K562 (cell line): ENCODE data around the gene CNR1. TPM values are rescaled to one million over a fixed set of nuclear protein-coding genes. Genes with fewer than 3 reads are reported as not detected.

Experiments
- C11orf30 ChIP-seq: fragments of 450-650 bp; IDR thresholded peaks from 2 replicates; pipeline ENCODE4 v1.6.1; 2016; ENCODE audit warnings: low read depth, mild to moderate bottlenecking
- DMBX1 ChIP-seq: fragments of 250-450 bp; sonication (Bioruptor Pico); IDR thresholded peaks from 2 replicates; pipeline ENCODE4 v1.8.0; 2022; ENCODE audit warnings: inconsistent platforms, mild to moderate bottlenecking, moderate library complexity, borderline replicate concordance
- FOSL1 ChIP-seq: fragments of 200-800 bp; sonication (Bioruptor generic); conservative IDR thresholded peaks from 2 replicates; pipeline ENCODE4 v1.6.1; 2016; ENCODE audit warnings: missing genetic modification characterization, missing compliant biosample characterization
- FOXA3 ChIP-seq, 2 experiments: fragments of 450-650 bp in 1 of 2; sonication (generic) in 1 of 2; formaldehyde crosslinking; IDR thresholded peaks in 1 of 2; conservative IDR thresholded peaks in 1 of 2; 2 replicates each; pipeline versions ENCODE4 v1.4.0 to v1.8.0; 2020 to 2022; ENCODE audit warnings: mild to moderate bottlenecking in 2 of 2, missing genetic modification reagents in 1 of 2
- FOXJ3 ChIP-seq: sonication (generic); formaldehyde crosslinking; IDR thresholded peaks from 2 replicates; pipeline ENCODE4 v1.4.0; 2020; ENCODE audit warnings: mild to moderate bottlenecking, missing genetic modification reagents
- FOXP1 ChIP-seq: sonication (generic); formaldehyde crosslinking; IDR thresholded peaks from 2 replicates; pipeline ENCODE4 v1.8.0; 2022; ENCODE audit warnings: mild to moderate bottlenecking, missing genetic modification reagents
- HCFC1 ChIP-seq: IDR thresholded peaks from 2 replicates; pipeline ENCODE4 v1.6.1; 2012; ENCODE audit warnings: low read depth, low read length, improper control_type of control experiment
- HLTF ChIP-seq: fragments of 450-650 bp; IDR thresholded peaks from 2 replicates; pipeline ENCODE4 v1.6.1; 2016
- KAT8 ChIP-seq: fragments of 450-650 bp; IDR thresholded peaks from 2 replicates; pipeline ENCODE4 v1.6.1; 2016; ENCODE audit warnings: low read depth, mild to moderate bottlenecking
- NBN ChIP-seq: fragments of 450-650 bp; IDR thresholded peaks from 2 replicates; pipeline ENCODE4 v1.6.1; 2016; ENCODE audit warnings: low read depth, mild to moderate bottlenecking
- POLR3G ChIP-seq: IDR thresholded peaks from 2 replicates; pipeline ENCODE4 v1.6.1; 2011; ENCODE audit not compliant: insufficient read length, insufficient replicate concordance; ENCODE audit errors: extremely low read depth
- POU5F1 ChIP-seq: fragments of 150-350 bp; IDR thresholded peaks from 2 replicates; pipeline ENCODE4 v1.6.1; 2014; ENCODE audit warnings: borderline replicate concordance, low read length, low read depth, mild to moderate bottlenecking; ENCODE audit not compliant: partially characterized antibody
- SIX5 ChIP-seq, 2 experiments: IDR thresholded peaks; 2 replicates each; pipeline ENCODE4 v1.6.1; 2011; ENCODE audit warnings: low read length in 2 of 2, borderline replicate concordance in 1 of 2, low read depth in 1 of 2, mild to moderate bottlenecking in 1 of 2, moderate library complexity in 1 of 2; ENCODE audit not compliant: insufficient read depth in 1 of 2
- SMARCA4 ChIP-seq: fragments of 450-650 bp; IDR thresholded peaks from 2 replicates; pipeline ENCODE4 v1.6.1; 2016
- STAG1 ChIP-seq: sonication (generic); formaldehyde crosslinking; IDR thresholded peaks from 2 replicates; pipeline ENCODE4 v1.5.0; 2020; ENCODE audit warnings: missing genetic modification reagents, borderline replicate concordance
- TEAD4 ChIP-seq, 2 experiments: sonication (generic) in 1 of 2; formaldehyde crosslinking in 1 of 2; IDR thresholded peaks; 2 replicates each; pipeline versions ENCODE4 v1.6.1 to v1.8.0; 2012 to 2022; ENCODE audit warnings: borderline replicate concordance in 1 of 2, inconsistent platforms in 1 of 2, low read length in 1 of 2, mild to moderate bottlenecking in 1 of 2, missing genetic modification reagents in 1 of 2
- ZNF12 ChIP-seq: sonication (generic); formaldehyde crosslinking; IDR thresholded peaks from 2 replicates; pipeline ENCODE4 v1.4.0; 2020; ENCODE audit warnings: mild to moderate bottlenecking, missing genetic modification reagents
- ZNF644 ChIP-seq: fragments of 200-800 bp; sonication (Bioruptor generic); IDR thresholded peaks from 2 replicates; pipeline ENCODE4 v1.6.1; 2016; ENCODE audit warnings: low read depth, missing genetic modification characterization, missing compliant biosample characterization
- polyA plus RNA-seq, 8 experiments: library from polyadenylated mRNA; depleted of rRNA in 4 of 8; stranded (reverse) in 5 of 8; unstranded in 3 of 8; fragments of >200 nt; fragmentation: Nextera tagmentation in 2 of 8; fragmentation: Illumina TruSeq in 1 of 8; extraction: Ambion mirVana in 2 of 8; extraction: Trizol in 1 of 8; gene quantifications; 2 replicates each; pipeline versions ENCODE4 v1.2.1 to v1.2.3, GENCODE V29; 2011 to 2014; ENCODE audit warnings: inconsistent platforms in 1 of 8, missing spikeins in 1 of 8
- total RNA-seq, 7 experiments: library from RNA; depleted of rRNA in 6 of 7; stranded (reverse); fragments of >200 nt in 6 of 7; fragmentation: Illumina TruSeq in 2 of 7; extraction: Trizol in 2 of 7; gene quantifications; 2 replicates each; pipeline versions ENCODE4 v1.2.1 to v1.2.3, GENCODE V29; 2011 to 2021; ENCODE audit warnings: low replicate concordance in 1 of 7
- TF ChIP-seq, protein P1 (sequence below), 2 experiments: fragments of 450-650 bp in 1 of 2; sonication (generic) in 1 of 2; formaldehyde crosslinking; conservative IDR thresholded peaks; 2 replicates each; pipeline versions ENCODE4 v1.4.0 to v1.8.1; 2020 to 2022; ENCODE audit warnings: mild to moderate bottlenecking in 1 of 2, missing genetic modification reagents in 1 of 2
- TF ChIP-seq, protein P2 (sequence below): fragments of 450-650 bp; IDR thresholded peaks from 2 replicates; pipeline ENCODE4 v1.6.1; 2016; ENCODE audit warnings: borderline replicate concordance
- TF ChIP-seq, protein P3 (sequence below): IDR thresholded peaks from 3 replicates; pipeline ENCODE4 v1.6.1; 2011; ENCODE audit warnings: borderline replicate concordance, mild to moderate bottlenecking; ENCODE audit not compliant: insufficient read length, insufficient read depth
- TF ChIP-seq, protein P4 (sequence below): fragments of 450-650 bp; IDR thresholded peaks from one replicate; pipeline ENCODE4 v1.6.1; 2018; ENCODE audit warnings: mild to moderate bottlenecking, moderate library complexity; ENCODE audit not compliant: partially characterized antibody

The CNR1 gene
- total and polyA plus RNA-seq, 9 of the 15 experiments (the other 6 are each of a cell fraction or from before 2014, with no cell fraction given), result 0.50 to 1.9 (median 1.2) TPM; not detected in 1

DNA sequence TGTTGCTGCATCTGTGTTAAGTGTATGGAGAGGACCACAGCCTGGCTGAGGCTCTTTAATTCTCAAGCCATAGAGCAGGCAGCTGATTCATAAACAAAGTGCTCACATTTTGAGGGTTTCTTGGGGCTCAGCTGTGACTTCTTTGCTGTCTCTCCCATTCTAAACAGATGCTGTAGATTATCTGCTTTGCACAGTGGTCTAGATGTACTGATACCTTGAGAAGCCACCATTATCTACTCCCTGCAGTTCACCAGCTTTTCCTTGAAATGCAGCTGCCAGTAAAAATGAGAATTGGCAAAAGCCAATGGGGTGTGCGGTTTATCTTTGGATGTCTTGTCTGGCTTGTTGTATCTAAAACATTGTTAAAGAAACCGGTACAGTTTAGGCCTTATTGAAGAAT, 5.2 kb upstream of the CNR1 start (continued):
- TF ChIP-seq, protein P1, sequence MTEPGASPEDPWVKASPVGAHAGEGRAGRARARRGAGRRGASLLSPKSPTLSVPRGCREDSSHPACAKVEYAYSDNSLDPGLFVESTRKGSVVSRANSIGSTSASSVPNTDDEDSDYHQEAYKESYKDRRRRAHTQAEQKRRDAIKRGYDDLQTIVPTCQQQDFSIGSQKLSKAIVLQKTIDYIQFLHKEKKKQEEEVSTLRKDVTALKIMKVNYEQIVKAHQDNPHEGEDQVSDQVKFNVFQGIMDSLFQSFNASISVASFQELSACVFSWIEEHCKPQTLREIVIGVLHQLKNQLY (CRISPR knock-in tag; conservative IDR thresholded peaks at IDR 0.05), result no peak
- no peak for TF ChIP-seq C11orf30
- no peak for TF ChIP-seq FOXJ3 (CRISPR knock-in tag)
- TF ChIP-seq, protein P2, sequence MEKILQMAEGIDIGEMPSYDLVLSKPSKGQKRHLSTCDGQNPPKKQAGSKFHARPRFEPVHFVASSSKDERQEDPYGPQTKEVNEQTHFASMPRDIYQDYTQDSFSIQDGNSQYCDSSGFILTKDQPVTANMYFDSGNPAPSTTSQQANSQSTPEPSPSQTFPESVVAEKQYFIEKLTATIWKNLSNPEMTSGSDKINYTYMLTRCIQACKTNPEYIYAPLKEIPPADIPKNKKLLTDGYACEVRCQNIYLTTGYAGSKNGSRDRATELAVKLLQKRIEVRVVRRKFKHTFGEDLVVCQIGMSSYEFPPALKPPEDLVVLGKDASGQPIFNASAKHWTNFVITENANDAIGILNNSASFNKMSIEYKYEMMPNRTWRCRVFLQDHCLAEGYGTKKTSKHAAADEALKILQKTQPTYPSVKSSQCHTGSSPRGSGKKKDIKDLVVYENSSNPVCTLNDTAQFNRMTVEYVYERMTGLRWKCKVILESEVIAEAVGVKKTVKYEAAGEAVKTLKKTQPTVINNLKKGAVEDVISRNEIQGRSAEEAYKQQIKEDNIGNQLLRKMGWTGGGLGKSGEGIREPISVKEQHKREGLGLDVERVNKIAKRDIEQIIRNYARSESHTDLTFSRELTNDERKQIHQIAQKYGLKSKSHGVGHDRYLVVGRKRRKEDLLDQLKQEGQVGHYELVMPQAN, result no peak
- TF ChIP-seq SMARCA4, result peak; percentile 74; the same call in 1 of the 2 replicates
- no peak for TF ChIP-seq POU5F1
- no peak for TF ChIP-seq FOXP1
- TF ChIP-seq ZNF12 (CRISPR knock-in tag), result no peak
- 0 out of 2 replicates have a peak, but pooled peaks have one; percentile 55 for TF ChIP-seq ZNF644 (tag)
- TF ChIP-seq SIX5 (IDR thresholded peaks at IDR 0.05; ENCODE audit: borderline replicate concordance in 1 of 2, insufficient read depth in 1 of 2, low read depth in 1 of 2, low read length in 2 of 2), result no peak
- no peak for TF ChIP-seq KAT8
- no peak for TF ChIP-seq HLTF
- TF ChIP-seq NBN, result no peak
- TF ChIP-seq DMBX1 (CRISPR knock-in tag), result 0 out of 2 replicates have a peak, but pooled peaks have one; percentile 24
- TF ChIP-seq POLR3G, result no peak
- TF ChIP-seq, protein P3, sequence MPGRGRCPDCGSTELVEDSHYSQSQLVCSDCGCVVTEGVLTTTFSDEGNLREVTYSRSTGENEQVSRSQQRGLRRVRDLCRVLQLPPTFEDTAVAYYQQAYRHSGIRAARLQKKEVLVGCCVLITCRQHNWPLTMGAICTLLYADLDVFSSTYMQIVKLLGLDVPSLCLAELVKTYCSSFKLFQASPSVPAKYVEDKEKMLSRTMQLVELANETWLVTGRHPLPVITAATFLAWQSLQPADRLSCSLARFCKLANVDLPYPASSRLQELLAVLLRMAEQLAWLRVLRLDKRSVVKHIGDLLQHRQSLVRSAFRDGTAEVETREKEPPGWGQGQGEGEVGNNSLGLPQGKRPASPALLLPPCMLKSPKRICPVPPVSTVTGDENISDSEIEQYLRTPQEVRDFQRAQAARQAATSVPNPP, result no peak
- TF ChIP-seq FOXA3 (CRISPR knock-in tag; conservative IDR thresholded peaks at IDR 0.05 in 1 of 2, IDR thresholded peaks at IDR 0.05 in 1 of 2), result peak in 1 of 2 experiments; percentile 41; a peak in 2 of 4 replicates
- TF ChIP-seq FOSL1 (tag), result peak; percentile 68
- TF ChIP-seq HCFC1, result no peak
- TF ChIP-seq, protein P4, sequence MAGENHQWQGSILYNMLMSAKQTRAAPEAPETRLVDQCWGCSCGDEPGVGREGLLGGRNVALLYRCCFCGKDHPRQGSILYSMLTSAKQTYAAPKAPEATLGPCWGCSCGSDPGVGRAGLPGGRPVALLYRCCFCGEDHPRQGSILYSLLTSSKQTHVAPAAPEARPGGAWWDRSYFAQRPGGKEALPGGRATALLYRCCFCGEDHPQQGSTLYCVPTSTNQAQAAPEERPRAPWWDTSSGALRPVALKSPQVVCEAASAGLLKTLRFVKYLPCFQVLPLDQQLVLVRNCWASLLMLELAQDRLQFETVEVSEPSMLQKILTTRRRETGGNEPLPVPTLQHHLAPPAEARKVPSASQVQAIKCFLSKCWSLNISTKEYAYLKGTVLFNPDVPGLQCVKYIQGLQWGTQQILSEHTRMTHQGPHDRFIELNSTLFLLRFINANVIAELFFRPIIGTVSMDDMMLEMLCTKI, result no peak
- no peak for TF ChIP-seq STAG1 (CRISPR knock-in tag)
- TF ChIP-seq TEAD4 (IDR thresholded peaks at IDR 0.05; ENCODE audit: low read length), result peak; percentile 94
- no peak for TF ChIP-seq TEAD4 (CRISPR knock-in tag; IDR thresholded peaks at IDR 0.05; ENCODE audit: borderline replicate concordance)
